Natural killer cell (primary cell): ENCODE data around the gene INAVA. TPM values are rescaled to one million over a fixed set of nuclear protein-coding genes. Genes with fewer than 3 reads are reported as not detected.

Experiments
- ATAC-seq, 3 donors: fragments of 150-1000 bp in 2 of 3; fragments of 200-7000 bp in 1 of 3; cut with Tn5 transposase; 1 replicate in 1 of 3; 2 replicates in 2 of 3; pipeline ENCODE4 v1.10.0; 2021; ENCODE audit warnings: mild to moderate bottlenecking in 2 of 3, moderate library complexity in 2 of 3
- DNase-seq, 2 donors: peaks; one replicate each; pipeline versions ENCODE4 v3.0.0 to v3.0.0-alpha.2; 2013 to 2021; ENCODE audit warnings: mixed read lengths in 1 of 2
- H3K27ac ChIP-seq: one replicate; pipeline ENCODE4 v1.5.1; 2013; ENCODE audit warnings: mild to moderate bottlenecking, low read length
- H3K27me3 ChIP-seq: one replicate; pipeline ENCODE4 v1.6.1; 2013; ENCODE audit warnings: low read length; ENCODE audit not compliant: control insufficient read depth, insufficient read depth
- H3K36me3 ChIP-seq: one replicate; pipeline ENCODE4 v1.6.1; 2013; ENCODE audit warnings: low read length; ENCODE audit not compliant: control insufficient read depth, insufficient read depth
- H3K4me1 ChIP-seq: one replicate; pipeline ENCODE4 v1.6.1; 2013; ENCODE audit warnings: low read length; ENCODE audit not compliant: control insufficient read depth, insufficient read depth
- H3K4me3 ChIP-seq: one replicate; pipeline ENCODE4 v1.5.1; 2013; ENCODE audit warnings: low read length
- H3K9me3 ChIP-seq: one replicate; pipeline ENCODE4 v1.6.1; 2013; ENCODE audit warnings: low read length; ENCODE audit not compliant: control insufficient read depth, insufficient read depth
- H3K27ac Mint-ChIP-seq, 2 donors: one replicate each; pipeline ENCODE4 v1.8.0; 2022; ENCODE audit warnings: mild to moderate bottlenecking in 2 of 2, mixed read lengths in 2 of 2, moderate library complexity in 1 of 2
- H3K27me3 Mint-ChIP-seq, 2 donors: one replicate each; pipeline ENCODE4 v1.8.0; 2022; ENCODE audit warnings: low read depth in 2 of 2, mixed read lengths in 2 of 2
- H3K36me3 Mint-ChIP-seq: one replicate; pipeline ENCODE4 v1.8.0; 2022; ENCODE audit warnings: mixed read lengths
- H3K4me1 Mint-ChIP-seq, 2 donors: one replicate each; pipeline ENCODE4 v1.8.0; 2022; ENCODE audit warnings: mixed read lengths in 2 of 2
- H3K4me3 Mint-ChIP-seq: one replicate; pipeline ENCODE4 v1.8.0; 2022; ENCODE audit warnings: mild to moderate bottlenecking, moderate library complexity, mixed read lengths
- H3K9me3 Mint-ChIP-seq, 2 donors: one replicate each; pipeline ENCODE4 v1.8.0; 2022; ENCODE audit warnings: mixed read lengths in 2 of 2
- WGBS: methylation state at CpG from one replicate; pipeline ENCODE4 v1.1.7; 2013; ENCODE audit warnings: missing lambda C conversion rate; ENCODE audit not compliant: insufficient coverage; 5-methylcytosine and 5-hydroxymethylcytosine counted together
- intact Hi-C: fragments of 100-400 bp; cut with micrococcal nuclease; formaldehyde crosslinking; loops from one replicate; pipeline ENCODE4 v1.14.2; 2022
- total RNA-seq, 4 donors: library from RNA; stranded (reverse); fragments of 120-200 nt in 1 of 4; gene quantifications; one replicate each; pipeline versions ENCODE4 v1.2.3 to v1.2.4, GENCODE V29; 2013 to 2022
- TF ChIP-seq, protein P1 (sequence below): fragments of 200-600 bp; IDR thresholded peaks from one replicate; pipeline ENCODE4 v1.8.0; 2022; ENCODE audit warnings: antibody characterized with exemption

The INAVA gene
- total RNA-seq, 3 donors from 2014 or later (not counting 1 experiment from before 2014, with no cell fraction given), result 0.13 to 0.18 TPM; not detected in 1

DNA sequence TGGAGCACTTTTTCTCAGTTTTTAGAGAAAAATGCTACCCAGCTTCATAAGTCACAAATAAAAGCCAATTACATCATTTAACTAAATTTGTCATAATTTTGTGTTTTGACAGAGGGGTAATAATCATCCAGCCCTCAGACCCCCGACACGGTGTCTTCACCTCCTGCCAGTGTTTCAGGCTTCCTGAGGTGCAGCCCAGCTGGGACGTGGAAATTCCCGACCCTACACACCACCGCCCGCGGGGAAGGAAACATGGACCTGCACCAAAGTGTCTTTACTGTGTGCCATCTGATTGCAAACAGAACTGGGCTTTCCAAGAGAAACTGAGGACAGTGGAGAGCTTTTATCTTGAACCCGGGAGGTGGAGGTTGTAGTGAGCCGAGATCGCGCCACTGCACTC, 7.7 kb upstream of the INAVA start:
- peaks cover under 1 to 4% of the 10 kb centered on the region in 2 donors for H3K27me3 Mint-ChIP-seq
- 70% methylated on average over 11 of the region's 11 CpGs for WGBS
- peaks cover 77% of the 10 kb centered on the region for H3K4me1 ChIP-seq
- peak in 1 of 2 donors; percentile 35 for DNase-seq
- no peaks in the 10 kb centered on the region for H3K9me3 Mint-ChIP-seq
- peak overlapping the region; percentile 61 for H3K27ac ChIP-seq
- H3K27me3 ChIP-seq, result peaks cover 7% of the 10 kb centered on the region
- peaks cover 77 to 80% of the 10 kb centered on the region in 2 donors for H3K4me1 Mint-ChIP-seq
- no peak for ATAC-seq
- peak overlapping the region; percentile 89 for H3K4me3 Mint-ChIP-seq
- H3K9me3 ChIP-seq, result no peaks in the 10 kb centered on the region
- peak overlapping the region; percentile 92 to 93 for H3K27ac Mint-ChIP-seq
- no peak overlapping the region for H3K4me3 ChIP-seq
- TF ChIP-seq, protein P1, sequence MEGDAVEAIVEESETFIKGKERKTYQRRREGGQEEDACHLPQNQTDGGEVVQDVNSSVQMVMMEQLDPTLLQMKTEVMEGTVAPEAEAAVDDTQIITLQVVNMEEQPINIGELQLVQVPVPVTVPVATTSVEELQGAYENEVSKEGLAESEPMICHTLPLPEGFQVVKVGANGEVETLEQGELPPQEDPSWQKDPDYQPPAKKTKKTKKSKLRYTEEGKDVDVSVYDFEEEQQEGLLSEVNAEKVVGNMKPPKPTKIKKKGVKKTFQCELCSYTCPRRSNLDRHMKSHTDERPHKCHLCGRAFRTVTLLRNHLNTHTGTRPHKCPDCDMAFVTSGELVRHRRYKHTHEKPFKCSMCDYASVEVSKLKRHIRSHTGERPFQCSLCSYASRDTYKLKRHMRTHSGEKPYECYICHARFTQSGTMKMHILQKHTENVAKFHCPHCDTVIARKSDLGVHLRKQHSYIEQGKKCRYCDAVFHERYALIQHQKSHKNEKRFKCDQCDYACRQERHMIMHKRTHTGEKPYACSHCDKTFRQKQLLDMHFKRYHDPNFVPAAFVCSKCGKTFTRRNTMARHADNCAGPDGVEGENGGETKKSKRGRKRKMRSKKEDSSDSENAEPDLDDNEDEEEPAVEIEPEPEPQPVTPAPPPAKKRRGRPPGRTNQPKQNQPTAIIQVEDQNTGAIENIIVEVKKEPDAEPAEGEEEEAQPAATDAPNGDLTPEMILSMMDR, result no peak
- no peaks in the 10 kb centered on the region for H3K36me3 Mint-ChIP-seq
- H3K36me3 ChIP-seq, result no peaks in the 10 kb centered on the region
- intact Hi-C loops, result loop anchor here (5.0 to 10.0 kb wide), 2 partner anchors 135 to 732 kb away; partner anchors contain the start of gene KIF21B

DNA sequence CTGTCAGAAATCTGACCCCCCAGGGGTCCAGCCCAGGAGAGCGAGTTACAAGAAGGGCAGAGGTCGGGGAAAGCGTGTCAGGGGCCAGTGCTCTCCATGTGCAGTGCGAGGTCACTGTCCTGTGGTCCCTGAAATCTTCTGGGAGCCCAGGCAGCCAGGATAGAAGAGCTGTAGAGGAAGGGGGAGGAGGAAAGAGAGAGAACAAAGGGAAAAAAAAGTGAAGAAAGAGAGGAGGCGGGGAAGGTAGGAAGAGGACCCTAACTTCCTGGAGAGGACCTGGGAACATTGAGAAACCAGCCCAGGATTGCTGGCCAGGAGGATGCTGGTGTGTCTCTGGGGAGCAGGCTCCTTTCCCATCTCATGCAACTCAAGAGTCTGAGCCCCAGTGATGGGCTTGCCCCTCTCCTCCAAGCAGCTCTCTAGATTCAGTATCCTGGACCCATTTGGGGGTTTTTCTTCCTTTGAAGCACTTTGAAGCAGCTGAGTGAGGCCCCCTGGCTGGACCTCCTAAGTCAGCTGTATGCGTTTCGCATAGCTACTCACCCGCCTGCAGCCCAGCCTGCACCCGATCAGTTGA, 6.8 kb upstream of the INAVA start:
- peaks cover 7 to 8% of the 10 kb centered on the region in 2 donors for H3K27me3 Mint-ChIP-seq
- peaks cover 76 to 81% of the 10 kb centered on the region in 2 donors for H3K4me1 Mint-ChIP-seq
- H3K27me3 ChIP-seq, result peaks cover 15% of the 10 kb centered on the region
- no peaks in the 10 kb centered on the region for H3K9me3 ChIP-seq
- H3K4me1 ChIP-seq, result peaks cover 79% of the 10 kb centered on the region
- no peaks in the 10 kb centered on the region for H3K36me3 ChIP-seq
- no peaks in the 10 kb centered on the region for H3K9me3 Mint-ChIP-seq
- peak overlapping the region; percentile 89 for H3K4me3 Mint-ChIP-seq
- H3K27ac ChIP-seq, result peak overlapping the region; percentile 61
- DNase-seq (no peak), ATAC-seq (peak in 1 of 3 donors; percentile 47)
- TF ChIP-seq, protein P1, result no peak
- peak overlapping the region; percentile 9 for H3K4me3 ChIP-seq
- H3K27ac Mint-ChIP-seq, result peak overlapping the region; percentile 92 to 93
- 36% methylated on average over 9 of the region's 9 CpGs for WGBS
- intact Hi-C loops, result loop anchor here (1.0 to 10.0 kb wide), 4 partner anchors 17 to 733 kb away; partner anchors contain the start of gene KIF21B
- no peaks in the 10 kb centered on the region for H3K36me3 Mint-ChIP-seq

DNA sequence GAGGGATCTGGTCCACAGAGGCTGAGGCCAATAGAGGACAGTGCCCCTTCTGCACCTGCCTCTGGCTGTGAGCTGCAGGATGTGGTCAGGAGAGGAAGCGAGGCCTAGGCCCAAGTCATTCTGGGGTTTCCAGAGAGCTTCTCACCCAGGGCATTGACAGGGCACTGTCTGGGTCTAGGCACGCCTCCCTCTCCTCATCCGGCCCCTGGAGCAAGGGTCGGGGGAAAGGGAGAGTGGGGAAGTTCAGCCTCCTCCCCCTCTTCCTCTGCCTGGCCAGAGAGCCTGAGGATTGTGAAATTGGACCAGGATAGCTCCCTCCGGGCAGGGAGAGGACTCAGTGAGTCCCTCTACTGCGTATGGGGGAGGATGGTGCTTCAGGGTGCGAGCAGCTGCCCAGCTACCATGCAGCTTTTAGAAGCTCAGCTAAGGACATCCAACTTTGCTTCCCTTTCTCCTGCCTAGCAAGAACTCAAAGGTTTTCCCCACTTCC, 6.3 kb upstream of the INAVA start:
- no peaks in the 10 kb centered on the region for H3K9me3 ChIP-seq
- Mint-ChIP-seq H3K27ac (peak overlapping the region; percentile 92 to 93), H3K9me3 (no peaks in the 10 kb centered on the region), H3K27me3 (peaks cover 7 to 8% of the 10 kb centered on the region in 2 donors), H3K4me1 (peaks cover 72 to 80% of the 10 kb centered on the region in 2 donors), H3K4me3 (peak overlapping the region; percentile 89), H3K36me3 (no peaks in the 10 kb centered on the region)
- ATAC-seq (peak; percentile 79 to 95 (median 90)), DNase-seq (peak; percentile 75 to 86)
- peaks cover 18% of the 10 kb centered on the region for H3K27me3 ChIP-seq
- intact Hi-C loops, result loop anchor here (1.0 to 10.0 kb wide), 4 partner anchors 17 to 734 kb away; partner anchors contain the start of gene KIF21B
- peak overlapping the region; percentile 61 for H3K27ac ChIP-seq
- H3K36me3 ChIP-seq, result no peaks in the 10 kb centered on the region
- H3K4me3 ChIP-seq, result peak overlapping the region; percentile 9
- H3K4me1 ChIP-seq, result peaks cover 79% of the 10 kb centered on the region
- WGBS, result 0% methylated on average over 5 of the region's 7 CpGs
- TF ChIP-seq, protein P1, result no peak
